Measurements from ENCODE around the gene FAM193B.

- TF ChIP-seq CTCF (IDR thresholded peaks at IDR 0.05) (peak in 1 of 6 experiments; percentile 4), POLR2A (IDR thresholded peaks at IDR 0.05) (no peak)
Observed at GRCh38 chr5:177494346-177495195, 59.8 kb downstream of the FAM193B start.

All from Peyer's patch (tissue), 4 donors.